Natural killer cell (primary cell): Measurements from ENCODE around the gene KDM4C. TPM values are rescaled to one million over a fixed set of nuclear protein-coding genes. Genes with fewer than 3 reads are reported as not detected.

Source experiments
- ATAC-seq, 3 donors: fragments of 150-1000 bp in 2 of 3; fragments of 200-7000 bp in 1 of 3; cut with Tn5 transposase; 1 replicate in 1 of 3; 2 replicates in 2 of 3; pipeline ENCODE4 v1.10.0; 2021; ENCODE audit warnings: mild to moderate bottlenecking in 2 of 3, moderate library complexity in 2 of 3
- DNase-seq, 2 donors: peaks; one replicate each; pipeline versions ENCODE4 v3.0.0 to v3.0.0-alpha.2; 2013 to 2021; ENCODE audit warnings: mixed read lengths in 1 of 2
- H3K27ac ChIP-seq: one replicate; pipeline ENCODE4 v1.5.1; 2013; ENCODE audit warnings: mild to moderate bottlenecking, low read length
- H3K27me3 ChIP-seq: one replicate; pipeline ENCODE4 v1.6.1; 2013; ENCODE audit warnings: low read length; ENCODE audit not compliant: control insufficient read depth, insufficient read depth
- H3K36me3 ChIP-seq: one replicate; pipeline ENCODE4 v1.6.1; 2013; ENCODE audit warnings: low read length; ENCODE audit not compliant: control insufficient read depth, insufficient read depth
- H3K4me1 ChIP-seq: one replicate; pipeline ENCODE4 v1.6.1; 2013; ENCODE audit warnings: low read length; ENCODE audit not compliant: control insufficient read depth, insufficient read depth
- H3K4me3 ChIP-seq: one replicate; pipeline ENCODE4 v1.5.1; 2013; ENCODE audit warnings: low read length
- H3K9me3 ChIP-seq: one replicate; pipeline ENCODE4 v1.6.1; 2013; ENCODE audit warnings: low read length; ENCODE audit not compliant: control insufficient read depth, insufficient read depth
- H3K27ac Mint-ChIP-seq, 2 donors: one replicate each; pipeline ENCODE4 v1.8.0; 2022; ENCODE audit warnings: mild to moderate bottlenecking in 2 of 2, mixed read lengths in 2 of 2, moderate library complexity in 1 of 2
- H3K27me3 Mint-ChIP-seq, 2 donors: one replicate each; pipeline ENCODE4 v1.8.0; 2022; ENCODE audit warnings: low read depth in 2 of 2, mixed read lengths in 2 of 2
- H3K36me3 Mint-ChIP-seq: one replicate; pipeline ENCODE4 v1.8.0; 2022; ENCODE audit warnings: mixed read lengths
- H3K4me1 Mint-ChIP-seq, 2 donors: one replicate each; pipeline ENCODE4 v1.8.0; 2022; ENCODE audit warnings: mixed read lengths in 2 of 2
- H3K4me3 Mint-ChIP-seq: one replicate; pipeline ENCODE4 v1.8.0; 2022; ENCODE audit warnings: mild to moderate bottlenecking, moderate library complexity, mixed read lengths
- H3K9me3 Mint-ChIP-seq, 2 donors: one replicate each; pipeline ENCODE4 v1.8.0; 2022; ENCODE audit warnings: mixed read lengths in 2 of 2
- WGBS: methylation state at CpG from one replicate; pipeline ENCODE4 v1.1.7; 2013; ENCODE audit warnings: missing lambda C conversion rate; ENCODE audit not compliant: insufficient coverage; 5-methylcytosine and 5-hydroxymethylcytosine counted together
- intact Hi-C: fragments of 100-400 bp; cut with micrococcal nuclease; formaldehyde crosslinking; loops from one replicate; pipeline ENCODE4 v1.14.2; 2022
- total RNA-seq, 4 donors: library from RNA; stranded (reverse); fragments of 120-200 nt in 1 of 4; gene quantifications; one replicate each; pipeline versions ENCODE4 v1.2.3 to v1.2.4, GENCODE V29; 2013 to 2022
- TF ChIP-seq, protein P1 (sequence below): fragments of 200-600 bp; IDR thresholded peaks from one replicate; pipeline ENCODE4 v1.8.0; 2022; ENCODE audit warnings: antibody characterized with exemption

KDM4C gene
- total RNA-seq, 3 donors from 2014 or later (not counting 1 experiment from before 2014, with no cell fraction given): 115 to 137 (median 116) TPM

GRCh38 chr9:6880626-6881025 lies 122.9 kb downstream of the KDM4C start:
- no peak overlapping the region for H3K4me3 ChIP-seq
- no peaks in the 10 kb centered on the region for H3K36me3 Mint-ChIP-seq
- WGBS: 100% methylated on average over 2 of the region's 2 CpGs
- peaks cover 2% of the 10 kb centered on the region for H3K36me3 ChIP-seq
- no peaks in the 10 kb centered on the region for H3K9me3 ChIP-seq
- no peak for DNase-seq
- TF ChIP-seq, protein P1, sequence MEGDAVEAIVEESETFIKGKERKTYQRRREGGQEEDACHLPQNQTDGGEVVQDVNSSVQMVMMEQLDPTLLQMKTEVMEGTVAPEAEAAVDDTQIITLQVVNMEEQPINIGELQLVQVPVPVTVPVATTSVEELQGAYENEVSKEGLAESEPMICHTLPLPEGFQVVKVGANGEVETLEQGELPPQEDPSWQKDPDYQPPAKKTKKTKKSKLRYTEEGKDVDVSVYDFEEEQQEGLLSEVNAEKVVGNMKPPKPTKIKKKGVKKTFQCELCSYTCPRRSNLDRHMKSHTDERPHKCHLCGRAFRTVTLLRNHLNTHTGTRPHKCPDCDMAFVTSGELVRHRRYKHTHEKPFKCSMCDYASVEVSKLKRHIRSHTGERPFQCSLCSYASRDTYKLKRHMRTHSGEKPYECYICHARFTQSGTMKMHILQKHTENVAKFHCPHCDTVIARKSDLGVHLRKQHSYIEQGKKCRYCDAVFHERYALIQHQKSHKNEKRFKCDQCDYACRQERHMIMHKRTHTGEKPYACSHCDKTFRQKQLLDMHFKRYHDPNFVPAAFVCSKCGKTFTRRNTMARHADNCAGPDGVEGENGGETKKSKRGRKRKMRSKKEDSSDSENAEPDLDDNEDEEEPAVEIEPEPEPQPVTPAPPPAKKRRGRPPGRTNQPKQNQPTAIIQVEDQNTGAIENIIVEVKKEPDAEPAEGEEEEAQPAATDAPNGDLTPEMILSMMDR: no peak
- no peaks in the 10 kb centered on the region for H3K9me3 Mint-ChIP-seq
- H3K4me3 Mint-ChIP-seq: no peak overlapping the region
- H3K27me3 Mint-ChIP-seq: no peaks in the 10 kb centered on the region
- no peaks in the 10 kb centered on the region for H3K27me3 ChIP-seq
- H3K27ac ChIP-seq: no peak overlapping the region
- H3K4me1 Mint-ChIP-seq: peaks cover 67 to 71% of the 10 kb centered on the region in 2 donors
- H3K4me1 ChIP-seq: no peaks in the 10 kb centered on the region
- intact Hi-C loops: no loop called here
- ATAC-seq: no peak
- peak overlapping the region; percentile 15 to 54 for H3K27ac Mint-ChIP-seq

- DNase-seq: no peak
- WGBS: 91% methylated on average over 4 of the region's 5 CpGs
Measured at GRCh38 chr9:6884101-6884500, 126.3 kb downstream of the KDM4C start.

GRCh38 chr9:6884990-6885389 lies 127.2 kb downstream of the KDM4C start:
- ATAC-seq: peak; percentile 31 to 75 (median 61)

More at GRCh38 chr9:6884101-6884500, 126.3 kb downstream of the KDM4C start:
- H3K9me3 Mint-ChIP-seq: no peaks in the 10 kb centered on the region
- H3K27ac Mint-ChIP-seq: no peak overlapping the region
- no peak overlapping the region for H3K4me3 ChIP-seq
- intact Hi-C loops: no loop called here
- no peaks in the 10 kb centered on the region for H3K36me3 Mint-ChIP-seq
- H3K36me3 ChIP-seq: peaks cover 9% of the 10 kb centered on the region
- no peak overlapping the region for H3K27ac ChIP-seq
- H3K9me3 ChIP-seq: no peaks in the 10 kb centered on the region
- no peaks in the 10 kb centered on the region for H3K27me3 ChIP-seq
- TF ChIP-seq, protein P1: no peak
- H3K4me3 Mint-ChIP-seq: no peak overlapping the region
- no peak for ATAC-seq
- H3K27me3 Mint-ChIP-seq: no peaks in the 10 kb centered on the region
- no peaks in the 10 kb centered on the region for H3K4me1 ChIP-seq
- H3K4me1 Mint-ChIP-seq: peaks cover 40 to 54% of the 10 kb centered on the region in 2 donors

More at GRCh38 chr9:6884990-6885389, 127.2 kb downstream of the KDM4C start:
- Histone ChIP-seq H3K36me3 (peaks cover 16% of the 10 kb centered on the region), H3K4me3 (no peak overlapping the region), H3K9me3 (no peaks in the 10 kb centered on the region), H3K27ac (no peak overlapping the region), H3K4me1 (peaks cover 6% of the 10 kb centered on the region), H3K27me3 (no peaks in the 10 kb centered on the region)
- H3K4me1 Mint-ChIP-seq: peaks cover 46 to 62% of the 10 kb centered on the region in 2 donors
- no peaks in the 10 kb centered on the region for H3K9me3 Mint-ChIP-seq
- peak overlapping the region; percentile 1 for H3K4me3 Mint-ChIP-seq
- no peaks in the 10 kb centered on the region for H3K27me3 Mint-ChIP-seq
- DNase-seq: no peak
- TF ChIP-seq, protein P1: no peak
- peak overlapping the region in 1 of 2 donors; percentile 11 for H3K27ac Mint-ChIP-seq
- intact Hi-C loops: no loop called here
- H3K36me3 Mint-ChIP-seq: no peaks in the 10 kb centered on the region
- 80% methylated on average over 1 of the region's 2 CpGs for WGBS
